IMR-90 (cell line): Measurements from ENCODE around the gene FBXO30. TPM values are rescaled to one million over a fixed set of nuclear protein-coding genes. Genes with fewer than 3 reads are reported as not detected.

Experiments
- ATAC-seq: fragments of 200-7000 bp; cut with Tn5 transposase; 2 replicates; pipeline ENCODE4 v1.9.1; 2020; ENCODE audit warnings: low read depth, mild to moderate bottlenecking, moderate library complexity
- BruUV-seq: library from RNA; stranded (reverse); fragments of 400-500 nt; replicated peaks from 2 replicates; lab custom pipeline; 2021; lab: Mats Ljungman, UMichigan
- CTCF ChIA-PET: fragments of 300-600 bp; formaldehyde crosslinking; extraction: SDS; loops from one replicate; lab custom pipeline; 2021; ENCODE audit warnings: antibody characterized with exemption; lab: Yijun Ruan, JAX
- POLR2A ChIA-PET: fragments of 300-600 bp; sonication (Branson Sonifier 250); formaldehyde crosslinking; loops from one replicate; lab custom pipeline; 2022; ENCODE audit warnings: antibody characterized with exemption; ENCODE audit not compliant: unreplicated experiment; lab: Charles Lee
- DNase-seq: peaks from one replicate; pipeline ENCODE4 v3.0.0; 2013
- H2AFZ ChIP-seq: replicated peaks from 2 replicates; pipeline ENCODE3; 2013; ENCODE audit warnings: low read length, mild to moderate bottlenecking; ENCODE audit not compliant: poor library complexity
- H2AK5ac ChIP-seq: 2 replicates; pipeline ENCODE4 v1.6.1; 2013; ENCODE audit warnings: low read depth, low read length, inconsistent platforms
- H2AK9ac ChIP-seq: replicated peaks from 2 replicates; pipeline ENCODE3; 2013; ENCODE audit warnings: mild to moderate bottlenecking, low read depth, low read length, moderate library complexity; ENCODE audit not compliant: poor library complexity
- H2BK120ac ChIP-seq: 2 replicates; pipeline ENCODE4 v1.6.1; 2013; ENCODE audit warnings: low read depth, low read length, inconsistent platforms
- H2BK15ac ChIP-seq: 3 replicates; pipeline ENCODE4 v1.6.1; 2013; ENCODE audit warnings: low read depth, low read length, inconsistent platforms
- H2BK20ac ChIP-seq: 2 replicates; pipeline ENCODE4 v1.6.1; 2013; ENCODE audit warnings: low read depth, mild to moderate bottlenecking, inconsistent platforms, low read length, moderate library complexity
- H2BK5ac ChIP-seq: 2 replicates; pipeline ENCODE4 v1.6.1; 2013; ENCODE audit warnings: mild to moderate bottlenecking, low read depth, low read length, inconsistent platforms; ENCODE audit not compliant: poor library complexity, severe bottlenecking
- H3K14ac ChIP-seq: replicated peaks from 2 replicates; pipeline ENCODE4 v1.6.1; 2013; ENCODE audit warnings: low read depth, low read length, inconsistent platforms
- H3K18ac ChIP-seq: 2 replicates; pipeline ENCODE4 v1.6.1; 2013; ENCODE audit warnings: low read depth, low read length, control low read depth
- H3K23ac ChIP-seq: 2 replicates; pipeline ENCODE4 v1.6.1; 2013; ENCODE audit warnings: low read depth, low read length, inconsistent platforms
- H3K27ac ChIP-seq: 2 replicates; pipeline ENCODE4 v1.5.1; 2013; ENCODE audit warnings: mild to moderate bottlenecking, control low read depth, low read length; ENCODE audit not compliant: insufficient read depth
- H3K27me3 ChIP-seq: 2 replicates; pipeline ENCODE4 v1.6.1; 2013; ENCODE audit warnings: low read length; ENCODE audit not compliant: control insufficient read depth, insufficient read depth
- H3K36me3 ChIP-seq: 2 replicates; pipeline ENCODE4 v1.6.1; 2013; ENCODE audit warnings: low read length, mixed read lengths; ENCODE audit not compliant: control insufficient read depth, insufficient read depth
- H3K4ac ChIP-seq: 2 replicates; pipeline ENCODE4 v1.6.1; 2013; ENCODE audit warnings: low read depth, low read length, inconsistent platforms
- H3K4me1 ChIP-seq: 2 replicates; pipeline ENCODE4 v1.6.1; 2013; ENCODE audit warnings: low read length, mixed read lengths; ENCODE audit not compliant: control insufficient read depth, insufficient read depth
- H3K4me2 ChIP-seq: 2 replicates; pipeline ENCODE4 v1.6.1; 2013; ENCODE audit warnings: low read depth, mild to moderate bottlenecking, control low read depth, low read length, moderate library complexity
- H3K4me3 ChIP-seq: 2 replicates; pipeline ENCODE4 v1.5.1; 2013; ENCODE audit warnings: low read depth, mild to moderate bottlenecking, control low read depth, low read length, moderate library complexity; ENCODE audit not compliant: insufficient read depth
- H3K56ac ChIP-seq: 2 replicates; pipeline ENCODE4 v1.6.1; 2013; ENCODE audit warnings: low read length, inconsistent platforms; ENCODE audit not compliant: insufficient read depth; ENCODE audit errors: extremely low read depth
- H3K79me1 ChIP-seq, 2 experiments: 2 replicates each; pipeline ENCODE4 v1.6.1; 2013; ENCODE audit warnings: low read length in 2 of 2, inconsistent platforms in 1 of 2, low read depth in 1 of 2
- H3K9ac ChIP-seq: 2 replicates; pipeline ENCODE4 v1.6.1; 2013; ENCODE audit warnings: low read depth, low read length, control low read depth
- H3K9me1 ChIP-seq: 2 replicates; pipeline ENCODE4 v1.6.1; 2013; ENCODE audit warnings: low read length, inconsistent platforms; ENCODE audit not compliant: insufficient read depth
- H3K9me3 ChIP-seq: 2 replicates; pipeline ENCODE4 v1.6.1; 2013; ENCODE audit warnings: low read length; ENCODE audit not compliant: control insufficient read depth, insufficient read depth
- H4K20me1 ChIP-seq: 2 replicates; pipeline ENCODE4 v1.6.1; 2013; ENCODE audit warnings: low read length, inconsistent platforms; ENCODE audit not compliant: insufficient read depth
- H4K5ac ChIP-seq: 2 replicates; pipeline ENCODE4 v1.6.1; 2013; ENCODE audit warnings: mild to moderate bottlenecking, low read depth, low read length, control low read depth
- H4K8ac ChIP-seq, 2 experiments: 2 replicates each; pipeline ENCODE4 v1.6.1; 2013; ENCODE audit warnings: low read depth in 2 of 2, low read length in 2 of 2, control low read depth in 1 of 2, inconsistent platforms in 1 of 2
- H4K91ac ChIP-seq: 2 replicates; pipeline ENCODE4 v1.6.1; 2013; ENCODE audit warnings: low read depth, low read length, inconsistent platforms; ENCODE audit not compliant: insufficient read depth
- CHD1 ChIP-seq: IDR thresholded peaks from 2 replicates; pipeline ENCODE4 v1.6.1; 2012; ENCODE audit warnings: low read depth, low read length, improper control_type of control experiment
- MAFK ChIP-seq: IDR thresholded peaks from 2 replicates; pipeline ENCODE4 v1.6.1; 2012; ENCODE audit warnings: low read depth, low read length, improper control_type of control experiment
- MXI1 ChIP-seq: IDR thresholded peaks from 2 replicates; pipeline ENCODE4 v1.6.1; 2012; ENCODE audit warnings: low read depth, mild to moderate bottlenecking, low read length, moderate library complexity, borderline replicate concordance
- RCOR1 ChIP-seq: IDR thresholded peaks from 2 replicates; pipeline ENCODE4 v1.6.1; 2012; ENCODE audit warnings: mild to moderate bottlenecking, low read length, improper control_type of control experiment; ENCODE audit not compliant: insufficient replicate concordance
- RFX5 ChIP-seq: IDR thresholded peaks from 2 replicates; pipeline ENCODE4 v1.8.0; 2012; ENCODE audit warnings: low read depth, mild to moderate bottlenecking, low read length, moderate library complexity
- SMC3 ChIP-seq: fragments of 150-350 bp; IDR thresholded peaks from 2 replicates; pipeline ENCODE4 v1.6.1; 2016; ENCODE audit warnings: low read depth, mild to moderate bottlenecking, antibody characterized with exemption, low read length, moderate library complexity
- dilution Hi-C: fragments of 300-500 bp; cut with HindIII; formaldehyde crosslinking; loops from one replicate; pipeline ENCODE4 v1.14.3; 2018; ENCODE audit warnings: low sequenced_read_pairs; ENCODE audit not compliant: unreplicated experiment
- in situ Hi-C: fragments of 300-500 bp; cut with MboI; formaldehyde crosslinking; loops from 3 replicates; pipeline ENCODE4 v1.14.3; 2019; ENCODE audit warnings: low sequenced_read_pairs, inconsistent platforms, mixed read lengths
- intact Hi-C: fragments of 100-400 bp; cut with micrococcal nuclease; formaldehyde crosslinking; loops from 2 replicates; pipeline ENCODE4 v1.10.0; 2022
- polyA plus RNA-seq, 3 experiments: library from polyadenylated mRNA; depleted of rRNA; stranded (reverse); fragments of >200 nt; gene quantifications; 2 replicates each; pipeline ENCODE4 v1.2.3, GENCODE V29; 2012; ENCODE audit warnings: low replicate concordance in 1 of 3
- total RNA-seq: library from RNA; depleted of rRNA; stranded (reverse); fragments of >200 nt; gene quantifications from 2 replicates; pipeline ENCODE4 v1.2.3, GENCODE V29; 2012
- TF ChIP-seq, protein P1 (sequence below): fragments of 150-350 bp; IDR thresholded peaks from 2 replicates; pipeline ENCODE4 v1.6.1; 2017; ENCODE audit warnings: mild to moderate bottlenecking, antibody characterized with exemption, low read length, low read depth
- TF ChIP-seq, protein P2 (sequence below): conservative IDR thresholded peaks from 2 replicates; pipeline ENCODE4 v1.5.1; 2012; ENCODE audit warnings: mild to moderate bottlenecking, low read depth, low read length, improper control_type of control experiment

Gene FBXO30
- total and polyA plus RNA-seq, 2 of the 4 experiments (the other 2 are of a cell fraction) = 3.1 to 9.3 TPM

DNA sequence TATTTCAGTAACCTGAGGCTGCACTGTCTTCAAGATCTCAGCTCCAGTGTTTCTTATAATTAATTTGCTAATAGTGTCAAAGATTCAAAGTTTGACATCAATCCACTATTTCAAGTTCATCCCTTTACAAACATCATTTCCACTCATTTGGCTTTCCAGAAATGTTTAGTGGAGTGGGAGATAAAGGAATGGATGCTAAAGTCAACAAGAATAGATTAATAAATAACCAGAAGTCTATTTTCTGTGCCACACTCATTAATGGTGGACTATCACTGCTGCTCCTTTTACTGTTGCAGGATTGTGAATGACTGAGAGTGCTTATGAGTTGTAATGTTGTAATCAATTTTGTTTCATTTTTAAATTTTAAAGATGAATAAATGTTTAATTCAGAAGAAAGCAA is 50.9 kb downstream of the FBXO30 start:
- no TSS peak for BruUV-seq
- H4K5ac ChIP-seq = no peak overlapping the region
- no peak overlapping the region for H3K9ac ChIP-seq
- H2BK120ac ChIP-seq = no peak overlapping the region
- no peak overlapping the region for H3K56ac ChIP-seq
- H4K20me1 ChIP-seq = no peaks in the 10 kb centered on the region
- no peak overlapping the region for H2BK15ac ChIP-seq
- no peak overlapping the region for H2AFZ ChIP-seq
- H4K91ac ChIP-seq = no peak overlapping the region
- no peak overlapping the region for H3K4ac ChIP-seq
- H3K36me3 ChIP-seq = no peaks in the 10 kb centered on the region
- no peak overlapping the region for H4K8ac ChIP-seq
- no peak overlapping the region for H3K14ac ChIP-seq
- H3K9me3 ChIP-seq = no peaks in the 10 kb centered on the region
- POLR2A ChIA-PET = no interaction called here
- in situ Hi-C loops = no loop called here
- H3K23ac ChIP-seq = no peak overlapping the region
- H2AK5ac ChIP-seq = no peak overlapping the region
- H3K27me3 ChIP-seq = no peaks in the 10 kb centered on the region
- H3K4me3 ChIP-seq = no peak overlapping the region
- H2BK5ac ChIP-seq = no peak overlapping the region
- no peak overlapping the region for H2BK20ac ChIP-seq
- DNase-seq = no peak
- ATAC-seq = no peak
- intact Hi-C loops = no loop called here
- dilution Hi-C loops = no loop called here
- CTCF ChIA-PET = no interaction called here
- no peak overlapping the region for H2AK9ac ChIP-seq
- no peaks in the 10 kb centered on the region for H3K4me1 ChIP-seq
- no peak for TF ChIP-seq MAFK
- no peak for TF ChIP-seq MXI1
- TF ChIP-seq, protein P1, sequence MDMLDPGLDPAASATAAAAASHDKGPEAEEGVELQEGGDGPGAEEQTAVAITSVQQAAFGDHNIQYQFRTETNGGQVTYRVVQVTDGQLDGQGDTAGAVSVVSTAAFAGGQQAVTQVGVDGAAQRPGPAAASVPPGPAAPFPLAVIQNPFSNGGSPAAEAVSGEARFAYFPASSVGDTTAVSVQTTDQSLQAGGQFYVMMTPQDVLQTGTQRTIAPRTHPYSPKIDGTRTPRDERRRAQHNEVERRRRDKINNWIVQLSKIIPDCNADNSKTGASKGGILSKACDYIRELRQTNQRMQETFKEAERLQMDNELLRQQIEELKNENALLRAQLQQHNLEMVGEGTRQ = no peak
- TF ChIP-seq SMC3 = no peak
- no peak for TF ChIP-seq RFX5
- TF ChIP-seq, protein P2, sequence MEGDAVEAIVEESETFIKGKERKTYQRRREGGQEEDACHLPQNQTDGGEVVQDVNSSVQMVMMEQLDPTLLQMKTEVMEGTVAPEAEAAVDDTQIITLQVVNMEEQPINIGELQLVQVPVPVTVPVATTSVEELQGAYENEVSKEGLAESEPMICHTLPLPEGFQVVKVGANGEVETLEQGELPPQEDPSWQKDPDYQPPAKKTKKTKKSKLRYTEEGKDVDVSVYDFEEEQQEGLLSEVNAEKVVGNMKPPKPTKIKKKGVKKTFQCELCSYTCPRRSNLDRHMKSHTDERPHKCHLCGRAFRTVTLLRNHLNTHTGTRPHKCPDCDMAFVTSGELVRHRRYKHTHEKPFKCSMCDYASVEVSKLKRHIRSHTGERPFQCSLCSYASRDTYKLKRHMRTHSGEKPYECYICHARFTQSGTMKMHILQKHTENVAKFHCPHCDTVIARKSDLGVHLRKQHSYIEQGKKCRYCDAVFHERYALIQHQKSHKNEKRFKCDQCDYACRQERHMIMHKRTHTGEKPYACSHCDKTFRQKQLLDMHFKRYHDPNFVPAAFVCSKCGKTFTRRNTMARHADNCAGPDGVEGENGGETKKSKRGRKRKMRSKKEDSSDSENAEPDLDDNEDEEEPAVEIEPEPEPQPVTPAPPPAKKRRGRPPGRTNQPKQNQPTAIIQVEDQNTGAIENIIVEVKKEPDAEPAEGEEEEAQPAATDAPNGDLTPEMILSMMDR = no peak
- TF ChIP-seq CHD1 = no peak
- no peak for TF ChIP-seq RCOR1
- no peak overlapping the region for H3K27ac ChIP-seq
- no peaks in the 10 kb centered on the region for H3K9me1 ChIP-seq
- H3K79me1 ChIP-seq = no peaks in the 10 kb centered on the region
- no peak overlapping the region for H3K18ac ChIP-seq
- H3K4me2 ChIP-seq = no peak overlapping the region
